ENCODE results near the gene ELMO1.

Gene ELMO1

DNA sequence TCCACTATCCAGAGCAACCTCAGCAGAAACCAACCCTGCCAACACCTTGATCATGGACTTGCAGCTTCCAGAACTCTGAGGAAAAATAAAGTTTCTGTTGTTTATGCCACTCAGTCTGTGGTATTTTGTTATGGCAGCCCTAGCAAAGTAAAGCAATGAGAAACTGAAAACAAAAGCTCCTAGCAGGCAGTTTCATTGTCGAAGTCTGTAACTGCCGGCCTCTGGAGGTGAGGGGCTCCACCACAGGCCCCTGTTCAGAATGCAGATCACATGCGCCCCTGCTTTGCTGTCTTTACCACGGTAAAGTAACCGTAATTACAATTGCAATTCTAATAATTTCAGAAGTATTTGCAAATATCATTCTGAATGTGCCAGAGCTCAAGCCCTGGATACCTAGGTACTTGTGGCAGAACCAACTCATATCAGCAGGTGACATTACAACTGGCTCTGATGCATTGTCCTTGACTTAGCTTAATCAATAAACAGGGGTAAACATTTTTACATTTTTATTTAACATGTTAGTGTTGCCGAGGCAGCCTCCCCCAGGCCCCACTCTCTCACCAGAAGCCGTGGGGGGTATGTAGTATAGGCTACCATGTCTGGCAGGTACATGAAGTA, 193.2 kb downstream of the ELMO1 start:
- DNase-seq, result peak; percentile 4

DNA sequence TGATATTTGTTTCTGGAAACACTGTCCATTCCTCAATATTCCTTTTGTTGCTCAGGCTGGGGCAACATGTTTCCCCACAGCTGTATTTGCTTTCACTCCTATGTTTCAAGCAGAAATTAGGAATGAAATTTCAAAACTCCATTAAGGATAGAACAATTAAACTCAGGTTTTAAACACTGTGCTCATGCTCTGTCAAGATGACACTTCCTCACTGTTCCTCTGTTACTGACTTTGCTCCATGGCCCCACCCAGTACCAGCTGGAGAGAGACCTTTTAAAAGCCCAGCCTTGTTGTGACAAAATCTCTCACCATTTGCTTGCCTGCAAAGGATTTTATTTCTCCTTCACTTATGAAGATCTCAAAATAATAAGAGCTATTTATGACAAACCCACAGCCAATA, 197.4 kb downstream of the ELMO1 start:
- DNase-seq, result no peak

DNA sequence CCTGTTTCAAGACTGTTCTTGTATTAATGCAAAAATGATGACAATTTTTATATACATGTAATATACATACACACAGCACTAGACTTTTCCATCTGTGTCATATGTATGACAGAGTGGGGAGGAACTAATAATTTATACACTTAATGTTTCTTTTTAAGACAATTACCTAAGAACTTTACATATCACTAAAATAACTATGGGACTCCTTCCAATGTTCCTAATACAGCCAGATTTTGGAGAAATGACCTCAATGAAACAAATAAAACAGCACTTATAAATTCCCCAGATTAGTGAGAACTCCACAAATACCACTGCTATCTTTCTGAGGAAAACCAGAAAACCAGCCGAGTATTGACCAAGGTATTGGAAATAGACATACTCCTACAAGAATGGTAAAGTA, 199.4 kb downstream of the ELMO1 start:
- DNase-seq, result no peak

DNA sequence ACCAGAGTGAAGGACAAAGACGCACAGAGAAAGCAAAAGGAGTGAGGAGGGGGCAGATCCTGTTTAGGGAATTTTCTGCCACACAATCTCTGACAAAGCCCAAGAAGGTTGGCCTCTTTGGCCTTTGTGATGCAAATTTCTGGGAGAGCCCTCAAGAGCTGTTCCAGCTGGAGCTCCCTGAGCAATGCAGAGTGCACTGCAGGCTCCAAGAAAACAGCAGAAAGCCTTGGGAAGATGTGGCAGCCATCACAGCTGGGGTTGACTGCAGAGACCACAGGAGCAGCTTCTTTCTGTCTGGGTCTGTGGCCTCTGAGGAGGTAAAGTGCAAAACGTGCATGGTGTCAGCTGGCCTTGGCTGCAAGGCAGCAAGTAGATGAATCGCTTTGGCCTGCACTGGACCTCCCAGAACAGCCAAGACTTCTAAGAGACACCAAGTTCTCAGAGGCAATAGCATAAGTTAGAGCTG, 200.2 kb downstream of the ELMO1 start:
- no peak for DNase-seq

DNA sequence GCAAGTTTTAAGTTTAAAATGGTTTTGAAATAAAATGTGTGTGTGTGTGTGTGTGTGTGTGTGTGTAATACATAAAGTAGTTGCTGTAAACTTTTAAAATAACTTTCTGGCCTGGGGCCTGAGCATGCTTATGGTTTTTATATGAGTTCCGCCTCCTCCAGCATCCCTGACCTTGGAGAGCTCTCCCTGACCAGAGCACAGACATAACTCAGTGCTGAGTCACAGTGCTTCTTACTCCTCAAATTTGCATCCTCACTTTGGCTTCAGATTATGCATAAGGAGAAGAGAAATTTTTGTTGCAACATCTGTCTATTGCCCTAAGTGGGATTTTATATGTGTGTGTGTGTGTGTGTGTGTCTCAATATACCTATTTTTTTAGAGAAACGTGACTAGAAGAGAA, 200.8 kb downstream of the ELMO1 start:
- no peak for DNase-seq

DNA sequence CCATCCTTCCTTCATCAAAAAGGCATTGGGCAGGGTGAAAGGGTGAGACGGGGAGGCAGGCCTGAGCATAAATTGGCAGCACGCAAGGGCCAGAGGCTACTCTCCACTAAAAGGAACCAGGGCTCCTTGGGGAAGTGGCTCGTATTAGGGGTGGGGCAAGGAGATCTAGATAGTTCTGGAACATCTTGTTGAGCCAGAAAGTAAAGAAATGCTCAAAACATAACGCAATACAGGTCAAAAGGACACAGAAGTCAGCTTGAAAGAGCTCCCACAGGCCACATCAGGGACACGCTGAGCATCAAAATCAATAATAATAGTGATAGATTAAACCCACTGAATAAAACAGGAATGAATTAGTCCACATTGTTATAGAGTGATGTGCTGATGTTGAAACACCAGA, 203.1 kb downstream of the ELMO1 start:
- DNase-seq, result no peak

GRCh38 chr7:37236906-37237305, 211.8 kb downstream of the ELMO1 start:
- DNase-seq, result no peak

GRCh38 chr7:37235813-37236212, 212.9 kb downstream of the ELMO1 start:
- DNase-seq, result no peak

DNA sequence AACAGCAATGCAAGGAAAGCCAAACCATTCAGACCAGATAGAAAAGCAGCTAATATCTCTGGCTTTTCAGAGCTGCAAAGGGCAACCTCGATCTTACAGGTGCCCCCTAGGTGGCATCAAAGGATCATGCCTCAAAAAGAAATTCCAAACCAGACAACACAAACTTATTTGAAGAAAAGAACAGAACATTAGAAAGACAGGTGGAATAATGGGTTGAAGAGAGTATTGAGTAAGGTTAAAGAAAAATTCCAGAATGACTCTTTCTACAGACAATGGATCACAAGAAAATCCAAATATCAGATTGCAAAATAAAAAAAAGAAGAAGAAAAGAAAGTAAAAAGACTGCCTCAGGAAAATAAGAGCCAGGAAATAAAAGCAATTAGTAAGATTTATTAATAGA, 213.7 kb downstream of the ELMO1 start:
- peak; percentile 44 for DNase-seq

- no peak for DNase-seq
Observed at GRCh38 chr7:37234334-37234733, 214.3 kb downstream of the ELMO1 start.

GRCh38 chr7:37231613-37232012, 217.1 kb downstream of the ELMO1 start:
- no peak for DNase-seq

- no peak for DNase-seq
Observed at GRCh38 chr7:37230221-37230620, 218.4 kb downstream of the ELMO1 start.

DNA sequence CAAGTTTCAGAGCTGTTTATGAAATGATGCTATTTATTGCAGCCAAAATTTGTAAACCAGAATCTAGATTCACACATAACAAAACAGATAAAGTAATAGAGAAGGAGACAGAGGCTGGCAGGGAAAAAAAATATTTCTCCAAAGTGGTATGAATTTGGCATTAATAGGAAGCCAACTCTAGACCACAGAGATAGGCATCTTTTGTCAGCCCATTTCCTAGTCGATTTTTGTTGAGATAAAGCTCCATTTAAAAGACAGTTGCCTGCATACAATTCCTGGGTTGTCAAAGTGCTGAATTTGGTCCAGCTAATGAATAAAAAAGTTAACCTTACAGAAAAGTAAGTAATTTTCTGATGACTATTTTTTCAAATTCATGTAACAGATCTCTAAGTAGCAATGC, 219.3 kb downstream of the ELMO1 start:
- DNase-seq, result no peak

- DNase-seq, result no peak
Observed at GRCh38 chr7:37225285-37225969, 223.2 kb downstream of the ELMO1 start.

GRCh38 chr7:37224746-37225145, 223.9 kb downstream of the ELMO1 start:
- DNase-seq, result no peak

DNA sequence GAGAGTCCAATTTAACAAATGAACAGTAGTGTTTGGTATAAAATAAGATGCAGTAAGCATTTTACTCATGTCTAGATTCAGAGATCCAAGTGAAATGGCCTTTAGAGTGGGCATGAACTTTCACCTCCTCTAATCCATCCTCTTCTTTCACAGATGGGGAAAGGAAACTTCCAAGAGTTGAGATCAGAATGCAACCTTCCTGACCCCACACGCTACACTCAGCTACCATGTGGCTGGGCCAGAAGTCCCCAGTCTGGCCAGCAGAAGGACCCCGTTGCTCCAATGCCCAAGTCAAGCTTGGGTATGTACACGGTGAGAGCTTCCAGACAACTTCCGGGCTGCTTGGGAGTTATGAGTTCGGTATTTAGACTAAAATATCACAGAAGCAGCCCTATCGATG, 228.0 kb downstream of the ELMO1 start:
- DNase-seq, result no peak

DNA sequence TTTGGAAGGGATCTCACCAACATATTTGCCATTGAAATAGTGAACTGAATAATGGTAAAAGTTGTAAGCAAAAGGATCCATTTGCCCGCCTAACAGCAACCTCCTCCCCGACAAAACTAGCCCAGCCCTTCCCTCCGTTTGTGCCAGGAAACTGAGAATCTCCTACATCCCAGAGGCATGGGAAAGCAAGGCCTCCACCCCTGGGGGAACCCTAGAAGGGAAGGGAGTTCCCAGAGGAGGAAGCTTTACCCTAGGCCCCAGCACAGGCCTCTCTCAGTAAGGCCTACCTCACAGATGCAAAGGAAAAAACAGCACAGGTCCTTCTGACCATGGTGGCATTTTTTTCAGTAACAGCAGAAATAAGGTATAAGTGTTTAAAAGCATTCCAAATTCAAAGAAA, 229.7 kb downstream of the ELMO1 start:
- DNase-seq, result no peak

GRCh38 chr7:37216923-37217322, 231.7 kb downstream of the ELMO1 start:
- no peak for DNase-seq

DNA sequence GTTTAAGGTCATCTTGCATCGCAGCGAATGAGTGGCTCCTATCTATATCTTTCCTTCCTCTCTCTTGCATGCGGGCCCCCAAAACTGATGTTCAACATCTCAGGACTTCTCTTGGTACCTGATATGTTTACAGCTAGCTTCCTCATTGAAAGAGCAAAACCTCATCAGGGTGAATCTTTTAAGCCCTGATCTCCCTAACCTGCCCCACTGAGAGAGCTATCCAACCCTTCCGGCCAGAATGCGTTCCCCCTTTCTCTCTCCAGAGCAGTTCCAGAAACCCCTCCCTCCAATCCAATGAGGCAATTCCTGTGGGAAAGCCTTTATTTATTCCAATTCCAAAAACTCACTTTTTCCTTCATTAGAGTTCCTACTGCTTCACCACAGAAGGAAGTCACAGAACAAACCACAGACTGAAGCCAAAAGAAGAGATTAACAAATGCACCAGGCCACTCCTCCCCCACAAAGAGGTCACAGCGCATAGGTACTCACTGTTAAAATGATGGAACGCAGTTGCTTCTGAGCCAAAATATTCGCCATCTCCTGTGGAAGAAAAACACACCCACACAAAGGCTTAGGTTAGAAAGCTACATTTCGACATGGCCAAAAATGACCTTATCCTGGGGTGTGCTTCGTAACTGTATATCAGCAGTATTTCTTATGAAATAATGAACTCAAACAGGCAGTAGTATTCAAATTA, 232.4 kb downstream of the ELMO1 start:
- no peak for DNase-seq

DNA sequence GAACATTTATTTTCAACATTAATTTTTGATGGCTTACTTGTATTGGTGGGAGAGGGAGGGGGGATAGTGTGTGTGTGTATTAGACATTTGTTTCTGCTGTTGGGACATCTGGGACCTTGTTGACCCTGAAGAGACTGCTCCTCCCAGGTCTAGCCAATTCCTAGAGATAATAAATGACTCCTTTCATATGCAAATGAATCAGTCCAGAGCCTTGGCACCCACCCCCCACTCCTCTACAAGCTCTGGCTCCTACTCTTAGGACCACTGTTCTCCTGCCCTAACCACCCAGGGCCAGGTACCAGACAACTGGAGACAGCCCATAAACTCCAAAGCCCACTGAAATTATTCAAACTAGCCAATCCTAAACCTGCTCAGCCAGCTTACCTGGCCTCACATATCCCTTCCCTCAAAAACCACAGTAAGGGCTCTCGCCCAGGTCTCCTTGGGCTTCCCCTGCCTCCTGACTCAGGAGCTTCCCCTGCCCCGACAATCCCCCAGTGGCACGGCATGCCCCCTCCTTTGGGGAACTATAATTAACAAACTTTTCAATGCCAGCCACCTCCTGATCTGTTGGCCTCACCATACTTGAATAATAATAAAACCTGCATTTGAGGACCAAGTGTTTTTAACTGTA, 233.3 kb downstream of the ELMO1 start:
- no peak for DNase-seq

- DNase-seq, result no peak
Observed at GRCh38 chr7:37212556-37212955, 236.1 kb downstream of the ELMO1 start.

- no peak for DNase-seq
Observed at GRCh38 chr7:37212051-37212450, 236.6 kb downstream of the ELMO1 start.

GRCh38 chr7:37211097-37211880, 237.4 kb downstream of the ELMO1 start:
- no peak for DNase-seq
